H7 (cell line): ENCODE measurements around the gene TOLLIP. TPM values are rescaled to one million over a fixed set of nuclear protein-coding genes. Genes with fewer than 3 reads are reported as not detected.

Experiments used
- DNase-seq: peaks from one replicate; pipeline ENCODE4 v3.0.0; 2012
- H3K27me3 ChIP-seq: 2 replicates; pipeline ENCODE4 v1.6.0; 2011; ENCODE audit warnings: mild to moderate bottlenecking, low read length; ENCODE audit not compliant: control insufficient read depth, insufficient read depth
- H3K36me3 ChIP-seq: replicated peaks from 2 replicates; pipeline ENCODE4 v1.5.1; 2011; ENCODE audit warnings: low read length; ENCODE audit not compliant: control insufficient read depth, insufficient read depth
- H3K4me3 ChIP-seq: 2 replicates; pipeline ENCODE4 v1.5.1; 2011; ENCODE audit warnings: low read depth, mild to moderate bottlenecking, control low read depth, low read length, moderate library complexity; ENCODE audit not compliant: insufficient read depth
- total RNA-seq: library from RNA; depleted of rRNA; stranded (reverse); fragments of >200 nt; shearing (Covaris generic); gene quantifications from 2 replicates; pipeline ENCODE4 v1.2.3, GENCODE V29; 2014

TOLLIP gene
- total RNA-seq, 1 experiment from 2014 or later, result 11.2 TPM

DNA sequence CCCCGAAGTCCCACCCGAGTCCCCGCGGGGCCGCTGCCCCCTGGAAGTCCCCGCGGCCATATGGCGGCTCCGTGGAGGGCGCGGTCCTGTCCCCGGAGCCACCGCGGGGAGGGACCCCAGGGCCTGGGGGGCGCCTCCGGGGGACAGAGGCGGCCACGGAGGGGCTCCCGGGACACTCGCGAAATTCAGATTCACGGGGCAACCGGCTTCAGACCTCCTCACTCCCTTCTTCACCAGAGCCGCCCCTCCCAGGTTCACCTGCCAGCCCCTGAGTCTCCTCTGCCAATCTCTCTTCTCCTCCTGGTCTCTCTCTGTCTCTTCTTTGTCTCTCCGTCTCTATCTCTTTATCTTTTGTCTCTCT lies 28.2 kb upstream of the TOLLIP start:
- no peak overlapping the region for H3K4me3 ChIP-seq
- no peaks in the 10 kb centered on the region for H3K36me3 ChIP-seq
- H3K27me3 ChIP-seq, result peaks cover 26% of the 10 kb centered on the region
- peak; percentile 70 for DNase-seq

DNA sequence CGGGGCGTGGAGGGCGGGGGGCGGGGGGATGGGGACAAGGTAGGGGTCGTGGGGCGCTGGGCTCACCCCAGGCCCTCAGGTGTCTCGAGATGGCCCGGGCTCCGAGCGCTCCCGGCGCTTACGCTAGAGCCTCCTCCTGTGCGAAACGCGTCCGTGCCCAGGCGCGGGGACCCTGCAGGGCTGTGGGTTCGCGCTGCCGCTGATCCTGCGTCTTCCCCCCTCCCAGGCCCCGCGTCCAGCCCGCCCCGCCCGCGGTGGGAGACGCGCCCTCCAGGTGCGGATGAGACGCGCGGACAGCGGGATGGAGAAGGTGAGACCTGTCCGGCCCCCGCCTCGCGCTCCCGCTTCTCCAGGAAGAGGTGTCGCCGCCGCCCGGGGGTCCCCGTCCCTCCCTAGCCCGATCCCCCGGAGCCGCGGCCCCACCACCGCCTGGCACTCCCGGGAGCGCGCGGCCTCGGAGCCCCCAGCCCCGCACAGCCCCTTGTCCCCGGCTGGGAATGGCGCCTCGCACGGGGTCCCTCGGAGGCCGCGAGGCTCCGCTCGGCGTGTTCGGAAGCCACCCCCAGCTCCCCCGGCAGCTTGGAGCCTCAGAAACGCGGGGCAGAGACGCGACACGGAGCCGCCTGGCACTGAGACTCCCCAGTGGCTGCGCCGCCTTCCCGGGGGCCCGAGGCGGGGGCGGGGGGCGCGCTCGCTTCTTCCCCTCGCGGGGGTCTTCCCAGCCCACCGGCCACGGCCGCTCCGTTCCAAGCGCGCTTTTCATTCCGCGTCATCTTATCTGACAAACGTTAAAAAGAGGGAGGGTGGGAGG lies 27.6 kb upstream of the TOLLIP start:
- Histone ChIP-seq H3K27me3 (peaks cover 26% of the 10 kb centered on the region), H3K4me3 (peak overlapping the region; percentile 47), H3K36me3 (no peaks in the 10 kb centered on the region)
- peak; percentile 92 for DNase-seq

DNA sequence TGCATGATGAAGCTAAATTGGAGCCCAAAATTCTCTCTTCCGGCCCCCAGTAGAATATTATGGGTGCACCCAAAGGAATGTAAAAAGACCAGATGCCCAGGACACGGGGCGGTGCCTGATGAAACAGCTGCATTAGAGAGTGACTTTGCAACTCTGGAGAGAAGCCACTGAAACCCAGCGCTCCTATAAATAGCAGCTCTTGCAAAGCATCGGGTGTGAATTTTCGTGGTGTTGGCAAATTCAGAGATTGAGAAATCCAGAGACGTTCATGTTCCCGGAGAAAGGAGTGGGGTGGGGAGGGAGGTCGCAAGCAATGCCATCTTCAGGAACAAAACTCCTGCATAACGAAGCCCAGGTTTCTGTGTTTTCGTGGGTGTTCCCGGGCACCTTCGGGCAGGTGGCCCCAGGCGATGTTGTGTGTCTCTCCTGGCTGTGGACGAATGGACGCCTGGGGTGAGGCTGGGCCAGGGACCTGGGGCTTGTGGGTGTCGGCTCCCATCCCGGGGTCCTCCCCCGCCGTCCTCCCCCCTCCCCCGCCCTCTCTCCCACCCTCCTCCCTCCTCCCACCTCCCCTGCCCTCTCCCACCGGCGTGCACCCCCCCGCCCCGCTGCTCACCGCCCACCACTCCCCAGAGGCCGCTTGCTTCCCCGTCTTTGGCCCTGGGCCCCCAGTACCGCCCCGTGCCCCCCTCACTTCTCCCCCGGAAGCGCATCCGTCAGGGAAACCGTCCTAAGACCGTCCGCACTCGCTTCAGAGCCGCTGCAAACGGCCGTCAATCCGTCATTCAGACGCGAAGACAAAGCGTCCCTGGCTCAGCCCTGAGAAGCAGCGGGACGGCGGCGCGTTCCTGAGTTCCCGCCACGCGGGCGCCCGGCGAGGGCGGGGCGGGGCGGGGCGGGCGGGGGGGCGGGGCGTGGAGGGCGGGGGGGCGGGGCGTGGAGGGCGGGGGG lies 26.7 kb upstream of the TOLLIP start:
- H3K4me3 ChIP-seq, result peak overlapping the region; percentile 63
- DNase-seq, result peak; percentile 92
- peaks cover 26% of the 10 kb centered on the region for H3K27me3 ChIP-seq
- H3K36me3 ChIP-seq, result no peaks in the 10 kb centered on the region

GRCh38 chr11:1335264-1335810 lies 25.9 kb upstream of the TOLLIP start:
- Histone ChIP-seq H3K4me3 (peak overlapping the region; percentile 63; the same call in 1 of the 2 replicates), H3K27me3 (peaks cover 26% of the 10 kb centered on the region)

DNA sequence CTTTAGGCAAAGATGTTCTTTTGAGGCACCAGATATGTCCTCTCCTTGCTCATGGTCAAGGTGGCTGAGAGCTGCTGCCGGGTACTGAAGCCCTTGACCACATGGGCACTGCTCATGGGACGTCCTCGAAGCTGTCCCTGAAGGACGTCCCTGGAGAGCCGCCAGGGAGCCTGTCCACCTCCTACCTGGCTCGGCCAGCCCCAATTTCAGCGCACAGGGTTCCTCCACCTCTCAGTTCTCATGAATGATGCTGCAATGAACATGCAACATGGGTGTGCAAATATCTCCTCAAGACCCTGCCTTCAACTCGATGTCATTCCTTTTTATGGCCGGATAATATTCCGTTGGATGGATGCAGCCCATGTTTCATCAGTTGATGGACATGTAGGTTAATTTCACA lies 24.4 kb upstream of the TOLLIP start:
- H3K4me3 ChIP-seq, result no peak overlapping the region
- DNase-seq, result no peak
- H3K36me3 ChIP-seq, result no peaks in the 10 kb centered on the region
- peaks cover 26% of the 10 kb centered on the region for H3K27me3 ChIP-seq

More at GRCh38 chr11:1335264-1335810, 25.9 kb upstream of the TOLLIP start:
- DNase-seq, result no peak
- no peaks in the 10 kb centered on the region for H3K36me3 ChIP-seq

DNA sequence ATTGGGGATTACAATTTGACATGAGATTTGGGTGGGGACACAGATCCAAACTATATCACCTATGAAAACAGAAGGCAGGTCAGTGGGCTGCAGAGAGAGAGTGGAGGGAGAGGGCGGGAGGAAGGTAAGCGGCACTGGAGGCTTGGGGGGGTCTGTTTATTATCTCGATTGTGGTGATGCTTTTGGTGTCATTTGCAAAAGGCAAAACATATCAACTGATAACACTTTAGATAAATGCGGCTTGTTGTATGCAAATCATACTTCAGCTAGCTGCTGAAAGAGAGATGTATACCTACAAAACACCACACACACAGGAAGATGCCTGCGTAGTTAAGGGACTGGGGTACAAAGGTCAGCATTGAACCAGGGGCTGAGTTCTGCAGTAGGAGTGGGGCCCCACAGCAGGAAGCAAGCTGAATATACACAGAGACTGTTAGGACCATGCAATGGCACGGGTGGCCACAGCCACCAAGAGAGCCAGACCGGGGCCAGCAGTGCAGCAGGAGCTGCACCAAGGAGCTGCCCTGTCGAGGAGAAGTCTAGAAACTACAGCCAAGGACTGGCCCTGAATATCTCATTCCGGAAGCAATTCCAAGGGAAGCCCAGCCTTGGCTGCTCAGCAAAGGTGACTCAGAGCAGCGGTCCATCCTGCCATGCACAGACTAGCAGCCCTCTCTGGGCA lies 23.8 kb upstream of the TOLLIP start:
- DNase-seq, result no peak
- H3K4me3 ChIP-seq, result no peak overlapping the region
- no peaks in the 10 kb centered on the region for H3K36me3 ChIP-seq
- H3K27me3 ChIP-seq, result peaks cover 25% of the 10 kb centered on the region

GRCh38 chr11:1330473-1330872 lies 21.0 kb upstream of the TOLLIP start:
- Histone ChIP-seq H3K27me3 (peaks cover 4% of the 10 kb centered on the region), H3K36me3 (no peaks in the 10 kb centered on the region), H3K4me3 (no peak overlapping the region)
- DNase-seq, result no peak

DNA sequence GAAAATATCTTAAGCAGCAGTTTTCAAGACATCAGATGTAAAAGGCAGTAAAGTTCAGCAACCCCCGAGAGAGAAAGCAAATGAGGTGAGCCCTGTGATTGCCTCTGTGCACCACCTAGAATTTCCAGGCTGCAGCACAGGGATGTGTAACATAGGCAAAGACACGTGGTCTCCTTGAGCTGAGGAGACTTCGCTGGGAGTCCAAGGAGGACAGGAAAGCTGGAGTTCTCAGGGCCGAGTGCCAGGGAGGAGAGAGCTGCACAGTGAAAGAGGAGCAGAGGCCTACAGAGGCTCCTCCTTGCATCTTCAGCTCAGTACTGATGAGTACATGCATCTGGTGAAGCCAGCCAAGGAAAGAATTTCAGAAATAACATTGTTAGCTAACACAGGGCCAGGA lies 17.6 kb upstream of the TOLLIP start:
- no peaks in the 10 kb centered on the region for H3K36me3 ChIP-seq
- no peak overlapping the region for H3K4me3 ChIP-seq
- H3K27me3 ChIP-seq, result no peaks in the 10 kb centered on the region
- no peak for DNase-seq

DNA sequence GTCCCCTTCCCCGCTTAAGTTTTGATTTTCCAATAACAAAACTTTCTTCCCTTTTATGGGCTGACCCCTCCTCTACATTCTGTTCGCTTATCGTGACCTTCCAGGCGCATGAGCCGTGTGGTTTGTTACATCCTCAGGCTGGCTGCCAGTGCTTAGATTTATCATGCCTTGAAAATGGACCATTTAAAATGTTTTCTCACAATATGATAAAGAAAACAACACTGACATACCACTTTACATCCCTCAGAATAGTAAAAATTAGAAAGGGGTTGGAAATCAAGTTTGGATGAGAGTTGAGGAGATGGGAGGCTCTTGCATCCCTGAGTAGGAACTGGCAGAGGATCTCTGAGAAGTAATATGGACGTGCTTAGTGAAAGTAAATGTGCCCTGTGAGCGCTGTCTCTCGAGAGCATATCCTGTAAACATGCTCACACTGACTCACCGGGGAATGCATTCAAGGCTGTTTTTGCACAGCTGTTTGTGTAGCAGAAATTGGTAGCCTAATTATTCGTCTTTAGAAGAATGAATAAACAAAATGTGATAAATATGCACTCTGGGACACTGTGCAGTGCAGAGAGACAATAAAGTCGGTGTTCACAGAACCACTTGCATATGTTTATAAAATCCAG lies 17.1 kb upstream of the TOLLIP start:
- H3K36me3 ChIP-seq, result no peaks in the 10 kb centered on the region
- H3K27me3 ChIP-seq, result no peaks in the 10 kb centered on the region
- H3K4me3 ChIP-seq, result no peak overlapping the region
- DNase-seq, result no peak

DNA sequence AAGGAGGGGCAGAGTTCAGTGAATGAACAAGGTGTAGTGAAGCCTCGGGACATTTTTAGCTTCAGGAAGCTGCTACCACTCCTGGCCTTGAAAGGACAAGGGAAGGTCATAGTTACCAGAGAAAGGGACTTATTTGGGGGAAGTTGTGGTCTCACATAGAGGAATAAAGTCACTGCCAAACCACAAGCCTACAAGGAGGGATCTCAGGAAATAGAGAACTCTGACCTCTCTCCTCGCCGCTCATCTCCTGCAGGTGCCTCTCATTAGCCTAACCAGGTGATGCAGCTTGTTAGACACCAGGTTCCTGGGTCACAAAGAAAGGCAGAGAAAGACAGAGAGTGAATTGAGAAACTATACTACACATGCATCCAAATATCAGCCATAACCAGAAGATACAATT lies 14.3 kb upstream of the TOLLIP start:
- H3K36me3 ChIP-seq, result no peaks in the 10 kb centered on the region
- no peaks in the 10 kb centered on the region for H3K27me3 ChIP-seq
- no peak overlapping the region for H3K4me3 ChIP-seq
- no peak for DNase-seq

DNA sequence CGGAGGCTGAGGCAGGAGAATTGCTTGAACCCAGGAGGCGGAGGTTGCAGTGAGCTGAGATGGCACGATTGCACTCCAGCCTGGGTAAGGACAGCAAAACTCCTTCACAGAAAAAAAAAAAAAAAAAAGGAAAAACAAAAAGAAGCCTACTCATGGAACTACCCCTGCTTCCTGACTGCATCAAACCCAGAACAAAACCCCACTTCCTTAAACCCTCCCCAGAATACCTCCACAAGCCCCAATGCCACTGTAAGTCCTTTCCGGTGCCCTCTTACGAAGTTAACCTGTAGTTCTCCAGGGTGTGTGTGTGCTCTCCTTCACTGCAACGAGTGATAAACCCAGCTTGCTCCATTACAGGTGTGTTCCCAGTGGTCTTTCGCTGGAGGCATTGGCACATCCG lies 8.6 kb upstream of the TOLLIP start:
- no peak for DNase-seq
- no peaks in the 10 kb centered on the region for H3K36me3 ChIP-seq
- no peaks in the 10 kb centered on the region; the same call in 1 of the 2 replicates for H3K27me3 ChIP-seq
- H3K4me3 ChIP-seq, result no peak overlapping the region

- no peak overlapping the region for H3K4me3 ChIP-seq
- no peaks in the 10 kb centered on the region; the same call in 1 of the 2 replicates for H3K27me3 ChIP-seq
- no peaks in the 10 kb centered on the region for H3K36me3 ChIP-seq
- DNase-seq, result no peak
Measured at GRCh38 chr11:1317432-1317831, 8.0 kb upstream of the TOLLIP start.

DNA sequence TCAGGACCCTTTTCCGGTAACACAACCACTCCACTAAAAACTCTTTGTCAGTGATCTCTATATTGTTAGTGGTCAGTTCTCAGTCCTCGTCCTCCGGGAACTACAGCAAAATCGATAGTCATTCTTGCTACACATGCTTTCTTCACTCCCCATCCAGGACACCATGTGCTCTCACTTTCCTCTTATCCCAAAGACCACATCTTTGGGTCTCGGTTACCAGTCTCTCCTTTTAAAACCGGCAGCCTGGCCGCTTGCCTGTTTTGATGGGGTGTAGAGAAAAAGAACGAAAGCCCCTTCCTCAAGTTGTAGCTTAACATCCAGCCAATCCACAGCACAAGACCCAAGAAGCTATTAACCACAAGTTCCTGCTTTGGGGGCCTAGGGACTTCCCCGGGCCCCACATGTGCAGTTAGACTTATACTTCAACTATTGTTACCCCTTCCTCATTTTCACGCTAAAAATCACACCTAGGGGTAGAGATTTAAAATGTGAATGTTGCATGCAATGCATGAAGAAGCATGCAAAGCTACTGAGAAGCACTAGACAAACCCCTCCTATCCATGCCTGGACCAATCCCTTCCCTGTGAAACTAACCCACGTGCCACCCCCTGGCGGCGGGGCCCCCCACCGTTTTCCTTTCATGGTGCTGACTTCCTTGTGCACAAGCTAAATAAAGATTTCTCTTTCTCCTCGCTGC lies 1.5 kb upstream of the TOLLIP start:
- H3K27me3 ChIP-seq, result no peaks in the 10 kb centered on the region; the same call in 1 of the 2 replicates
- H3K4me3 ChIP-seq, result no peak overlapping the region
- no peaks in the 10 kb centered on the region for H3K36me3 ChIP-seq
- peak; percentile 64 for DNase-seq
